HG03045 (cell line): ENCODE data around the gene CAGE1.
A peak's percentile ranks its signal among the peaks of the same experiment; 100 is the strongest.
"Not testable (repeated sequence)": the region's sequence is repeated elsewhere in the genome, so short reads cannot be mapped to it uniquely, and the experiment has no call there.

Experiments used
- ATAC-seq: cut with Tn5 transposase; IDR thresholded peaks from one replicate; pipeline ENCODE4 v1.9.1; 2021; ENCODE audit warnings: mild to moderate bottlenecking, moderate library complexity; ENCODE audit not compliant: unreplicated experiment

The CAGE1 gene

GRCh38 chr6:7410851-7411250, 21.3 kb upstream of the CAGE1 start:
- no peak for ATAC-seq

GRCh38 chr6:7409740-7410139, 20.2 kb upstream of the CAGE1 start:
- no peak for ATAC-seq

DNA sequence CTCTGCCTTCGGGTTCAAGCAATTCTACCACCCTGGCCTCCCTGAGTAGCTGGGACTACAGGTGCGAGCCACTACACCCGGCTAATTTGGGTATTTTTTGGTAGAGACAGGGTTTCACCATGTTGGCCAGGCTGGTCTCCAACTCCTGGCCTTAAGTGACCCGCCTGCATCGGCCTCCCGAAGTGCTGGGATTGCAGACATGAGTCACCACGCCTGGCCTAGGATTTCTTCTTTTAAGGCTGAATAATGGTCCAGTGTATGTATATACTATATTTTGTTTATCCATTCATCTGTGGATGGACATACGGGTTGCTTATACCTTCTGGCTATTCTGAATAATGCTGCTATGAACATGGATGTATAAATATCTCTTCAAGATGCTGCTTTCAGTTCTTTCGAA, 17.2 kb upstream of the CAGE1 start:
- no peak for ATAC-seq

- no peak for ATAC-seq
Measured at GRCh38 chr6:7404546-7404945, 15.0 kb upstream of the CAGE1 start.

- ATAC-seq, result no peak
Measured at GRCh38 chr6:7402716-7403115, 13.2 kb upstream of the CAGE1 start.

DNA sequence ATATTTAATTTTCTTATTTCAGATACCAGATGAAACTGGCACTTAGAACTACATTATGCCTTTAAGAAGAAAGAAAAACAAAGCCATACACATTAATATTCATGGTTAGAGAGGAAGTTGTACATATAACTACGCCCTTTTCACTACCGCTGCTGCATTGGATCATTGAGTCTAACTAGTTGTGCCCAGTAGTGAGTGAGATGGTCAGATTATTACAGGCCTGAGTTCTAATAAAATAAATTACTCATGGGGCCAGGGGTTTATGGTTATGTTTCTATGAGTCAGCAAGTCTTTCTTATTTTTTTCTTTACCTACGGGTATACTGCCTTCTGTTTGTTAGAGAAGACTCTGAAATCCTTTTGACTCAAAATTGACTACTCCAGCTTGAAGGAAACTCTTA, 11.5 kb upstream of the CAGE1 start:
- ATAC-seq, result no peak

GRCh38 chr6:7392402-7392801, 2.9 kb upstream of the CAGE1 start:
- ATAC-seq, result no peak

DNA sequence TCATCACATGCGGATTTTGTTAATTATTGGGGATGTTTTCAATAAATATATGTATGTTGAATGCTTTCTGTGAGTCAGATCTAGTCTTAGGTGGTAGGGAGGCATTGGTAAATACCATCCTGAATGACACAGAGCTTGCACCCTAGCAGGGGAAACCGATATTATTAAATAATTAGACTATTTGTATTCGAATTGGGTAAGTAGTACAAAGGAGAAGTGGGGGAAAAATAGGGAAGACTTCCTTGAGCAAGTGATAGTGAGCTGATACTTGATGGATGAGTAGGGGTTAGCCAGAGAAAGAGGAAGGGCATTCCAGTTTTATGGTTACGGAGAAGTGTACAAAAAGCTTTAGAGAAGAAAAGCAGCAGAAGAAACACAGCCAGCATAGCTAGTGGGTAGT, 1.6 kb upstream of the CAGE1 start:
- no peak for ATAC-seq

- peak; percentile 4 for ATAC-seq
Measured at GRCh38 chr6:7390226-7390878, 810 bp upstream of the CAGE1 start.

DNA sequence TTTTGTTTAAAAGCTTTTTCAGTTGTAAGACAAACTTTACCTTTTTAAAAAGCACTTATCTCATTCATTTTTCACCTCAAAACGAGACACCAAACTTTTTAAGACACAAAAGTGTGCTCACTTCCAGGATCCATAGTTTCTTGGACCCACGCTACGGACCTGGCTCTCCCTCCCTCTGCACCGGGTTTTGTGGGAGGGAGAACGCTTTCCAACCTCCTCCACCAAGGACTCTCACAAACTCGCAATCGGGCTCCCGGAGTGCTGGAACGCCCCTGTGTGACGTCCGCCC, 436 bp downstream of the CAGE1 start:
- no peak for ATAC-seq

DNA sequence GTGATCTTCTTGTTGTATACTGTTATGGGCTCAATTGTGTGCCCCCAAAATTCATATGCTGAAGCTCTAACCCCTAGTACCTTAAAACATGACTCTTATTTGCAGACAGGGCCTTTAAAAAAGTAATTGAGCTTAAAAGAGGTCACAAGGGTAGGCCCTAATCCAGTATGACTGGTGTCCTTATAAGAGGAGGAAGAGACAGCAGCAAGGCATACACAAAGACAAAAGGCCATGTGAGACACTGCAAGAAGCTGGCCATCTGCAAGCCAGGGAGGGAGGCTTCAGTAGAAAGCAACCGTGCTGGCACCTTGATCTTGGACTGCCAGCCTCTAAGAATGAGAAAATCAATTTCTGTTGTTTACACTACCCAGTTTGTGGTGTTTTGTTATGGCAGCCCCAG, 8.4 kb downstream of the CAGE1 start:
- ATAC-seq, result no peak

DNA sequence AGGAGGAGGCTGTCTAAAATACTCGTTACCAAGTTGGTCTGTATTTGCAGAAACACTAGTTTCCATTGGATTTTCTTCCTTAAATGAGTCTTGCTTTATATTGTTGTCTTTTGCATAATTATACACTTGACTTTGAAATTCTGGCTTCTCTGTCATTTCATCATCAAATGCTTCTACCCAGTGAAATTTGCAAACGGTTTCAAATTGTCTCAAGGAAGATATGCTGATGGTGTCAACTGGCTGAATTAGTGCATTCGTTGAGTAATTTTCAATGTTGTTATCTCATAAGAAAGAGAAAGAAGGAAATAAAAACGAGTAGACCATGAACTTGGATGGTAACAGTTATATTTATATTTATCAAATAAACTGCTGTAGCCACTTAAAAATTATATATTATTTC, 10.8 kb downstream of the CAGE1 start:
- ATAC-seq, result no peak

DNA sequence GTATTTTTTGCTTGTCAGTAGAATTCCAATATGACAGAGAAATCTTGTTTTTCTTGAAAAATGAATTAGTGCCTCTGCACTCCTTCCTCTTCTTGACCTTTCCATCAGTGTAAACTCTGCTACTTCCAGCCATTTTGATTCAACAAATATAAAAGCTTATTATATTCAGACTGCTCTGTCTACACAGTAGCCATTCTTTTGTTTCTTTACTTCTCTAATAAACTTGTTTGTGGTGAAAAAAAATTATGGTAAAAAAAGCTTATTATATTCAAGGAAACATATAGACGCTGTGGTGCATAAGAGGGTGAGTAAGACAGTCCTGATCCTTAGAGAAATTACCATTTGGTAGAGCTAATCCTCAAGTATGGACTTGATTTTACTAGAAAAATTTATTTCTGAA, 11.6 kb downstream of the CAGE1 start:
- no peak for ATAC-seq

GRCh38 chr6:7373739-7374138, 15.8 kb downstream of the CAGE1 start:
- ATAC-seq, result no peak

DNA sequence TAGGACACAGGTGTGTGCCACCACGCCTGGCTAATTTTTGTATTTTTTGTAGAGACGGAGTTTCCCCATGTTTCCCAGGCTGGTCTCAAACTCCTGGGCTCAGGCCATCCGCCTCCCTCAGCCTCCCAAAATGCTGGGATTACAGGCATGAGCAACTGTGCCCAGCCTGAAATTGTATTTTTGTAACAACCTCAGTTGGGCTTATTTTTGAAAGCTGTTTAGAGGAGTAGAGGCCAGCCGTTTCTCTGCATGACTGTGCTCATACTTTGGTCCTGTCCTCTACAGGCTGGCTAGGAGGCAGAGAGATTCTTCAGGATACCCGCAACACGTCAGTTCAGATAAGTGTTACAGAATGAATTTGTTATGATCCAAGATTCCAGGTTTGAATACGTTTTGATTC, 22.1 kb downstream of the CAGE1 start:
- ATAC-seq, result no peak

DNA sequence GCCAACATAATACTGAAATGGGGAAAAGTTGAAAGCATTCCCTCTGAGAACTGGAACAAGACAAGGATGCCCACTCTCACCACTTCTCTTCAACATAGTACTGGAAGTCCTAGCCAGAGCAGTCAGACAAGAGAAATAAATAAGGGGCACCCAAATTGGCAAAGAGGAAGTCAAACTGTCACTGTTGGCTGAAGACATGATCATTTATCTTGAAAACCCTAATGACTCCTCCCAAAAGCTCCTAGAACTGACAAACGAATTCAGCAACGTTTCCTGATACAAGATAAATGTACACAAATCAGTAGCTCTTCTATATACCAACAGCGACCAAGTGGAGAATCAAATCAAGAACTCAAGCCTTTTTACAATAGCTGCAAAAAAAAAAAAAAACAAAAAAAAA, 37.6 kb downstream of the CAGE1 start:
- not testable (repeated sequence) for ATAC-seq

DNA sequence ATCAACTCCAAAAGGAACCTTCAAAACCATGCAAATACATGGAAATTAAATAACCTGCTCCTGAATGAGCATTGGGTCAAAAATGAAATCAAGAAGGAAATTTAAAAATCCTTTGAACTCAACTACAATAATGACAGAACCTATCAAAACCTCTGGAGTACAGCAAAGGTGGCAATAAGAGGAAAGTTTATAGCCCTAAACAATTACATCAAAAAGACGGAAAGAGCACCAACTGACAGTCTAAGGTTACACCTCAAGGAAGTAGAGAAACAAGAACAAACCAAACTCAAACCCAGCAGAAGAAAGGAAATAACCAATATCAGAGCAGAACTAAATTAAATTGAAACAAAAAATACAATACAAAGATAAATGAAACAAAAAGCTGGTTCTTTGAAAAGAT, 39.0 kb downstream of the CAGE1 start:
- ATAC-seq, result not testable (repeated sequence)

GRCh38 chr6:7347551-7347997, 42.0 kb downstream of the CAGE1 start:
- ATAC-seq, result not testable (repeated sequence)

DNA sequence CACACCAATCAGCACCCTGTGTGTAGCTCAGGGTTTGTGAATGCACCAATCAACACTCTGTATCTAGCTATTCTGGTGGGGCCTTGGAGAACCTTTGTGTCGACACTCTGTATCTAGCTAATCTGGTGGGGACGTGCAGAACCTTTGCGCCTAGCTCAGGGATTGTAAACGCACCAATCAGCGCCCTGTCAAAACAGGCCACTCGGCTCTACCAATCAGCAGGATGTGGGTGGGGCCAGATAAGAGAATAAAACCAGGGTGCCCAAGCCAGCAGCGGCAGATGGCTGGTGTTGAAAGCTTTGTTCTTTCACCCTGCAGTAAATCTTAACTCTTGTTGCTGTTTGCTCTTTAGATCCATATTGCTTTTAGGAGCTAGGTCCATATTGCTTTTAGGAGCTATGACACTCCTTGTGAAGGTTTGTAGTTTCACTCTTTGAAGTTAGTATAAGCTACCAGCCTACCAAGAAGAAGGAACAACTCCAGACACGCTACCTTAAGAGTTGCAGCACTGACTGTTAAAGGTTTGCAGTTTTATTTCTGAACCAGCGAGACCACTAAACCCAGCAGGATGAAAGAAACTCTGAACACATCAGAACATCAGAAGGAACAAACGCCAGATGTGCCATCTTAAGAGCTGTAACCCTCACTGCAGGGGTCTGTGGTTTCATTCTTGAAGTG, 44.6 kb downstream of the CAGE1 start:
- not testable (repeated sequence) for ATAC-seq

- ATAC-seq, result no peak
Measured at GRCh38 chr6:7343546-7344475, 45.7 kb downstream of the CAGE1 start.

GRCh38 chr6:7341989-7342742, 47.4 kb downstream of the CAGE1 start:
- no peak for ATAC-seq
